Keratinocyte (primary cell): ENCODE results near the gene JAKMIP3.

Source experiments
- EZH2 ChIP-seq: IDR thresholded peaks from one replicate; pipeline ENCODE4 v1.6.1; 2012; ENCODE audit warnings: inconsistent platforms, mild to moderate bottlenecking, low read length, moderate library complexity
- TF ChIP-seq, protein P1 (sequence below), 3 experiments: IDR thresholded peaks in 1 of 3; conservative IDR thresholded peaks in 1 of 3; optimal IDR thresholded peaks in 1 of 3; 2 replicates in 2 of 3; 3 replicates in 1 of 3; pipeline versions ENCODE3 to v1.5.1; 2011; ENCODE audit warnings: low read length in 3 of 3, mild to moderate bottlenecking in 3 of 3, moderate library complexity in 2 of 3, control low read depth in 1 of 3, inconsistent platforms in 1 of 3; ENCODE audit not compliant: insufficient read depth in 2 of 3; ENCODE audit errors: extremely low read depth in 1 of 3

DNA sequence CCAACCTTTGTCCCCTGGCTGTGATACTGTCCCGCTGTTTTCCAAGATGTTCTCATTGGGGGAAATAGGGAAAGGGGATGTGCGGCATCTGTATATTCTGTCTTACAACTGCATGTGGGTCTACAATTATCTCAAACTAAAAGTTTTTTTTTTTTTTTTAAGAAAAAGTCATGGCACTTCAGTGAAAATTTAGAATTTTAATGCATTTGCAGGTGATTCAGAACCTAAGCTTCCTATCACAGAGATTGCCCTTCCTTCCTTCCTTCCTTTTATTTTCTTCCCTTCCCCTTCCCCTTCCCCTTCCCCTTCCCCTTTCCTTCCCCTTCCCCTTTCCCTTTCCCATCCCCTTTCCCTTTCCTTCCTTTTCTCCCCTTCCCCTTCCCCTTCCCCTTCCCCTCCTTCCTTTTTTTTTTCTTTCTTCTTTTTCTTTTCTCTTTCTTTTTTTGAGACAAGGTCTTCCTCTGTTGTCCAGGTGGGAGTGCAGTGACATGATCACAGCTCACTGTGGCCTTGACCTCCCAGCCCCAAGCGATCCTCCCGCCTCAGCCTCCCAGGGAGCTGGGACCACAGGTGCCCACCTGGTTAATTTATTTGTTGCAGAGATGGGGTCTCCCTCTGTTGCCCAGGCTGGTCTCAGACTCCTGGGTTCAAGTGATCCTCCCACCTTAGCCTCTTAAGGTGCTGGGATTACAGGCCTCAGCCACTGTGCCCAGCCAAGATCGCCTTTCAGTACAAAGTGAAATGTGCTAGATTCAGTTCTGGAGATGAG lies 32.0 kb downstream of the JAKMIP3 start:
- TF ChIP-seq, protein P1, sequence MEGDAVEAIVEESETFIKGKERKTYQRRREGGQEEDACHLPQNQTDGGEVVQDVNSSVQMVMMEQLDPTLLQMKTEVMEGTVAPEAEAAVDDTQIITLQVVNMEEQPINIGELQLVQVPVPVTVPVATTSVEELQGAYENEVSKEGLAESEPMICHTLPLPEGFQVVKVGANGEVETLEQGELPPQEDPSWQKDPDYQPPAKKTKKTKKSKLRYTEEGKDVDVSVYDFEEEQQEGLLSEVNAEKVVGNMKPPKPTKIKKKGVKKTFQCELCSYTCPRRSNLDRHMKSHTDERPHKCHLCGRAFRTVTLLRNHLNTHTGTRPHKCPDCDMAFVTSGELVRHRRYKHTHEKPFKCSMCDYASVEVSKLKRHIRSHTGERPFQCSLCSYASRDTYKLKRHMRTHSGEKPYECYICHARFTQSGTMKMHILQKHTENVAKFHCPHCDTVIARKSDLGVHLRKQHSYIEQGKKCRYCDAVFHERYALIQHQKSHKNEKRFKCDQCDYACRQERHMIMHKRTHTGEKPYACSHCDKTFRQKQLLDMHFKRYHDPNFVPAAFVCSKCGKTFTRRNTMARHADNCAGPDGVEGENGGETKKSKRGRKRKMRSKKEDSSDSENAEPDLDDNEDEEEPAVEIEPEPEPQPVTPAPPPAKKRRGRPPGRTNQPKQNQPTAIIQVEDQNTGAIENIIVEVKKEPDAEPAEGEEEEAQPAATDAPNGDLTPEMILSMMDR (optimal IDR thresholded peaks at IDR 0.05 in 1 of 3, IDR thresholded peaks at IDR 0.05 in 1 of 3, conservative IDR thresholded peaks at IDR 0.05 in 1 of 3; ENCODE audit: extremely low read depth in 1 of 3, insufficient read depth in 2 of 3, low read length in 3 of 3): no peak
- TF ChIP-seq EZH2: no peak
